Esophagus squamous epithelium (tissue), 4 donors: Measurements from ENCODE around the gene ZNRF1.

Experiments used
- CTCF ChIP-seq, 6 experiments: fragments of 450-650 bp in 4 of 6; fragments of 200-600 bp in 2 of 6; sonication (generic) in 2 of 6; IDR thresholded peaks; one replicate each; pipeline ENCODE4 v1.5.1; 2016 to 2019; ENCODE audit warnings: antibody characterized with exemption in 6 of 6, mild to moderate bottlenecking in 4 of 6, moderate library complexity in 4 of 6
- POLR2A ChIP-seq, 4 donors: fragments of 450-650 bp; IDR thresholded peaks; one replicate each; pipeline ENCODE4 v1.6.1; 2017; ENCODE audit warnings: antibody characterized with exemption in 4 of 4, mild to moderate bottlenecking in 4 of 4, moderate library complexity in 3 of 4

- TF ChIP-seq CTCF (IDR thresholded peaks at IDR 0.05) (no peak), POLR2A (IDR thresholded peaks at IDR 0.05) (no peak)
Measured at GRCh38 chr16:75063549-75064088, 64.8 kb downstream of the ZNRF1 start.
